Heart right ventricle (tissue), 16 donors: ENCODE data around the gene TMEM164. TPM values are rescaled to one million over a fixed set of nuclear protein-coding genes. Genes with fewer than 3 reads are reported as not detected.
"Not testable (repeated sequence)": the region's sequence is repeated elsewhere in the genome, so short reads cannot be mapped to it uniquely, and the experiment has no call there.

Source experiments
- ATAC-seq, 8 donors: fragments of 200-7000 bp; cut with Tn5 transposase; one replicate each; pipeline ENCODE4 v1.9.1; 2020; ENCODE audit warnings: mild to moderate bottlenecking in 8 of 8, moderate library complexity in 8 of 8, moderate number of reproducible peaks in 1 of 8
- DNase-seq, 2 donors: peaks; one replicate each; pipeline ENCODE4 v3.0.0-alpha.2; 2020
- H3K27ac ChIP-seq, 10 donors: fragments of 200-600 bp; sonication (generic) in 2 of 10; one replicate each; pipeline versions ENCODE4 v1.5.0 to v1.8.0; 2020 to 2022; ENCODE audit warnings: mild to moderate bottlenecking in 3 of 10
- H3K27me3 ChIP-seq, 7 donors: fragments of 200-600 bp; one replicate each; pipeline ENCODE4 v1.8.0; 2021 to 2022; ENCODE audit warnings: mild to moderate bottlenecking in 2 of 7
- H3K36me3 ChIP-seq, 9 donors: fragments of 200-600 bp; sonication (generic) in 1 of 9; one replicate each; pipeline versions ENCODE4 v1.5.0 to v1.8.0; 2020 to 2022; ENCODE audit warnings: mild to moderate bottlenecking in 2 of 9
- H3K4me1 ChIP-seq, 9 donors: fragments of 200-600 bp; sonication (generic) in 1 of 9; one replicate each; pipeline versions ENCODE4 v1.5.0 to v1.8.0; 2020 to 2022; ENCODE audit warnings: mild to moderate bottlenecking in 4 of 9
- H3K4me3 ChIP-seq, 10 donors: fragments of 200-600 bp; sonication (generic) in 2 of 10; one replicate each; pipeline versions ENCODE4 v1.5.0 to v1.8.0; 2020 to 2022; ENCODE audit warnings: mild to moderate bottlenecking in 7 of 10, moderate library complexity in 2 of 10
- H3K9me3 ChIP-seq, 11 donors: fragments of 200-600 bp in 10 of 11; sonication (generic) in 2 of 11; one replicate each; pipeline versions ENCODE4 v1.5.0 to v1.8.0; 2013 to 2022; ENCODE audit warnings: mild to moderate bottlenecking in 2 of 11, control low read depth in 1 of 11, moderate library complexity in 1 of 11
- CTCF ChIP-seq, 9 donors: fragments of 200-600 bp; sonication (generic) in 2 of 9; IDR thresholded peaks; one replicate each; pipeline versions ENCODE4 v1.5.0 to v1.8.0; 2021 to 2022; ENCODE audit warnings: antibody characterized with exemption in 9 of 9, mild to moderate bottlenecking in 5 of 9, moderate library complexity in 1 of 9
- WGBS, 2 donors: extraction: QIAGEN DNeasy Blood & Tissue Kit; methylation state at CpG; one replicate each; pipeline ENCODE4 v1.1.7; 2013; ENCODE audit warnings: inconsistent platforms in 1 of 2; 5-methylcytosine and 5-hydroxymethylcytosine counted together
- intact Hi-C, 10 donors: fragments of 100-400 bp; cut with DNase I; formaldehyde crosslinking; loops; one replicate each; pipeline versions ENCODE4 v1.11.1 to v1.14.2; 2022
- polyA plus RNA-seq, 2 donors: library from polyadenylated mRNA; stranded (reverse); fragments of 200-250 nt; gene quantifications; one replicate each; pipeline ENCODE4 v1.2.3, GENCODE V29; 2013
- total RNA-seq, 10 donors: library from RNA; stranded (reverse); fragmentation: NEBNext Ultra II Directional in 3 of 10; extraction: Animal tissue kit (Norgen Biotek cat#: 25700) in 3 of 10; gene quantifications; one replicate each; pipeline versions ENCODE4 v1.2.1 to v1.2.4, GENCODE V29; 2021 to 2023
- donor health status: Arrhythmogenic right ventricular cardiomyopathy.
- donor health status: ischemic (EF 13 %, LVEDD 7.1; RV severe dilation, severe dysfunction).
- donor health status: healthy with polysubstance abuse.
- donor health status: DM: no; HTN: yes; CAD: no.
- donor health status: DM: no; HTN: no; CAD: no.
- donor health status: ischemic (EF 25% LVEDD 6.9; RV normal size, moderate dysfunction).
- donor health status: ischemic (EF 25% LVEDD 5.7; RV mildly dilated, moderate dysfunction).
- donor health status: healthy.
- donor health status: DM: yes; HTN: yes; CAD: no.
- donor health status: Ischemic cardiomyopathy.
- donor health status: ischemic (EF 35%, LVEDD 5.7; RV mildly dilated, moderate dysfunction).
- donor health status: nonischemic (EF 11% LVEDD 7.7; RV severe dilation, severe dysfunction).
- donor health status: DM: yes; HTN: yes; CAD: no.
- donor health status: PGD.
- donor health status: ischemic (EF 29% LVEDD 5.4; RV normal size, mild dysfunction).
- donor health status: nonischemic (EF 23%, LVEDD 6.1; RV moderate dilation, normal function).

Gene TMEM164
- total and polyA plus RNA-seq, 12 donors = 9.7 to 60.6 (median 48.1) TPM

GRCh38 chrX:110153244-110153643 is 150.3 kb downstream of the TMEM164 start:
- TF ChIP-seq CTCF (IDR thresholded peaks at IDR 0.05) = no peak
- Histone ChIP-seq H3K4me3 (no peak overlapping the region), H3K27me3 (no peaks in the 10 kb centered on the region), H3K4me1 (peaks cover 0 to 6% (median 0%) of the 10 kb centered on the region in 9 donors), H3K36me3 (peaks cover 0 to 3% (median 0%) of the 10 kb centered on the region in 9 donors), H3K9me3 (no peaks in the 10 kb centered on the region), H3K27ac (no peak overlapping the region)
- WGBS, 2 donors = 81 to 88% methylated on average over 2 of the region's 2 CpGs
- no peak for ATAC-seq
- intact Hi-C loops = no loop called here
- DNase-seq = no peak

DNA sequence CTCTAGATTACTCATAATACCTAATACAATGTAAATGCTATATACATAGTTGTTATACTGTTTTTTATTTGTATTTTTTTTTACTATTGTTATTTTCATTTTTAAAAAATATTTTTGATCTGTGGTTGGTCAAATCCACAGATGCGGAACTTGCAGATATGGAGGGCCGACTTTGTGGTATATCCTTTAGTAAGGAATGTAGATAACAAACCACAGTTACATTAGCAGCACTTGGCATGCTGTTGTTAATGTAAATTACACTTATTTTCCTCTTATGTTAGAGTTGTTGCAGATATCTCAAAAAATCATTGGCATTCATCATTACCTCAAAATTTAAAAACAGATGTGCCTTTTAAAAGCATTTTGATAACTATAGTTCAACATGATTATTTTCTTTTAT is 151.0 kb downstream of the TMEM164 start:
- Histone ChIP-seq H3K27ac (no peak overlapping the region), H3K4me1 (peaks cover 0 to 6% (median 0%) of the 10 kb centered on the region in 9 donors), H3K27me3 (no peaks in the 10 kb centered on the region), H3K4me3 (no peak overlapping the region), H3K9me3 (no peaks in the 10 kb centered on the region), H3K36me3 (peaks cover 0 to 3% (median 0%) of the 10 kb centered on the region in 9 donors)
- intact Hi-C loops = no loop called here
- no peak for ATAC-seq
- no peak for TF ChIP-seq CTCF (IDR thresholded peaks at IDR 0.05)
- DNase-seq = no peak
- 76 to 79% methylated on average over 2 of the region's 2 CpGs for WGBS, 2 donors

DNA sequence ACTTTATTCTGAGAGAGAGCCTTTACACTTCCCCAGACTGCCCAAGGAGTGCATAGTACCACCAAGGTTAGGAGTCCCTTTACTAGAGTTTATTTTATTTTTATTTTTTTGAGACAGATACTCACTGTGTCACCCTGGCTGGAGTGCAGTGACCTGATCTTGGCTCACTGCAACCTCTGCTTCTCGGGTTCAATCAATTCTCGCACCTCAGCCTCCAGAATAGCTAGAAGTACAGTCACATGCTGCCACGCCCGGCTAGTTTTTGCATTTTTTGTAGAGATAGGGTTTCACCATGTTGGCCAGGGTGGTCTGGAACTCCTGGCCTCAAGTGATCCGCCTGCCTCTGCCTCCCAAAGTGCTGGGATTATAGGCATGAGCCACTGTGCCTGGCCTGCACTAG is 151.4 kb downstream of the TMEM164 start:
- DNase-seq, H3K27me3 ChIP-seq, ATAC-seq, H3K9me3 ChIP-seq, H3K4me3 ChIP-seq, H3K36me3 ChIP-seq, H3K4me1 ChIP-seq, intact Hi-C loops, H3K27ac ChIP-seq: not testable (repeated sequence)
- 59 to 61% methylated on average over 5 of the region's 5 CpGs for WGBS, 2 donors

DNA sequence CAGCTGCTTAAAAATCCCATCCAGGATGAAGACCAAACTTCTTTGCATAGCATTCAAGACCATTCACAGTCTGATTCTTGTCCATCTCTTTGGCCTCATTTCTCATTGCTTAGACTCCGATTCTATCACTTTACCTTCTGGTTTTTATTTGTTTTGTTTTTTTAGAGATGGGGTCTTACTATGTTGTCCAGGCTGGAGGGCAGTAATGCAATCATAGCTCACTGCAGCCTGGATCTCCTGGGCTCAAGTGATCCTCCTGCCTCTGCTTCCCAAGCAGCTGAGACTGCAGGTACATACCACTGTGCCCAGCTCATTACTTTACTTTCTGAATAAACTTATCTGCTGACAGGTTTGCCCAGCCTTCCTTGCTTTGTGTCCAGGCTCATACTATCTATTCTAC is 152.8 kb downstream of the TMEM164 start:
- Histone ChIP-seq H3K36me3 (peaks cover 0 to 3% (median 0%) of the 10 kb centered on the region in 9 donors), H3K27ac (no peak overlapping the region), H3K9me3 (no peaks in the 10 kb centered on the region), H3K4me3 (no peak overlapping the region), H3K27me3 (peaks cover 0 to 3% (median 0%) of the 10 kb centered on the region in 7 donors), H3K4me1 (peaks cover 0 to 9% (median 2%) of the 10 kb centered on the region in 9 donors)
- TF ChIP-seq CTCF (IDR thresholded peaks at IDR 0.05) = no peak
- intact Hi-C loops = loop anchor here in 3 of 10 donors (5.0 kb wide), 3 partner anchors 247 to 257 kb away; no protein-coding TSS in a partner anchor
- WGBS, 2 donors = 91 to 100% methylated on average over 1 of the region's 1 CpG
- ATAC-seq = no peak
- no peak for DNase-seq

DNA sequence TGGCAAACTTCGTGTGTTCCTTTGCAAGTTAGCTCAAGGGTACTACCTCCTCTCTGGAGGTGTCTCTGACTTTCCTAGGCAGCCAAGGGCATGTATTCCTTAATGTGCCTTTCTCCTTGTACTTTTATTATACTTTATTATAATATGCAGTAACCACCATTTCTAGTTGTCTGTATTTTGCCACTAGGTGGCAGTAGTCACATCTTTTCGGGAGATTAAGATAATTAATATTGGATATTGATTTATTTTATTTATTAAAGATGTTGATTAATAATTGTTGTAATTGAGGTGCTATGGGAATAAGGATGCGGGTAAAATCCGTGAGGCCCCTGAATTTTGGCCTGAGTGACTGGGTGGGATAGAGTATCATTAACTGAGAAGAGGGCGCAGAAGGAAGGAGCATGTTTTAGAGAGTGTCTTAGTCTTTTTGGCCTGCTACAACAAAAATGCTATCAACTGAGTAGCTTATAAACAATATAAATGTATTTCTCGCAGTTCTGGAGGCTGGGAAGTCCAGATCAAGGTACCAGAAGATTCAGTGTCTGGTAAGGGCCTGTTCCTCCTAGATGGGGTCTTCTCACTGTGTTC is 153.3 kb downstream of the TMEM164 start:
- 82 to 94% methylated on average over 6 of the region's 6 CpGs for WGBS, 2 donors

More for the DNA sequence above, 153.3 kb downstream of the TMEM164 start:
- intact Hi-C loops = loop anchor here in 3 of 10 donors (5.0 kb wide), 3 partner anchors 246 to 256 kb away; no protein-coding TSS in a partner anchor
- no peaks in the 10 kb centered on the region for H3K9me3 ChIP-seq
- H3K4me3 ChIP-seq = no peak overlapping the region
- TF ChIP-seq CTCF (IDR thresholded peaks at IDR 0.05) = peak in 8 of 9 donors; percentile 17 to 62 (median 55)
- ATAC-seq = no peak
- DNase-seq = no peak
- peaks cover 0 to 14% (median 5%) of the 10 kb centered on the region in 9 donors for H3K4me1 ChIP-seq
- peaks cover 0 to 5% (median 0%) of the 10 kb centered on the region in 7 donors for H3K27me3 ChIP-seq
- H3K36me3 ChIP-seq = peaks cover 0 to 3% (median 0%) of the 10 kb centered on the region in 9 donors
- H3K27ac ChIP-seq = no peak overlapping the region
